HepG2 (cell line): ENCODE data around the gene LSMEM2. TPM values are rescaled to one million over a fixed set of nuclear protein-coding genes. Genes with fewer than 3 reads are reported as not detected.

ENCODE experiments used
- ATF7 ChIP-seq, 2 experiments: fragments of 450-650 bp in 1 of 2; sonication (generic) in 1 of 2; formaldehyde crosslinking in 1 of 2; IDR thresholded peaks; 2 replicates each; pipeline versions ENCODE4 v1.4.0 to v1.6.1; 2016 to 2020; ENCODE audit warnings: antibody characterized with exemption in 1 of 2, mild to moderate bottlenecking in 1 of 2, missing genetic modification reagents in 1 of 2
- FOXC1 ChIP-seq: sonication (generic); formaldehyde crosslinking; IDR thresholded peaks from 2 replicates; pipeline ENCODE4 v1.8.0; 2022; ENCODE audit warnings: mild to moderate bottlenecking, missing genetic modification reagents, borderline replicate concordance
- GLI4 ChIP-seq: sonication (generic); formaldehyde crosslinking; IDR thresholded peaks from 2 replicates; pipeline ENCODE4 v1.5.1; 2020; ENCODE audit warnings: missing genetic modification reagents, mild to moderate bottlenecking, moderate library complexity, borderline replicate concordance
- HIC2 ChIP-seq: sonication (generic); formaldehyde crosslinking; IDR thresholded peaks from 2 replicates; pipeline ENCODE4 v1.9.0; 2022; ENCODE audit warnings: low read depth, missing genetic modification reagents
- HINFP ChIP-seq: sonication (generic); formaldehyde crosslinking; IDR thresholded peaks from 2 replicates; pipeline ENCODE4 v1.4.0; 2020; ENCODE audit warnings: low read depth, mild to moderate bottlenecking, missing genetic modification reagents
- MAZ ChIP-seq, 2 experiments: sonication (generic) in 1 of 2; formaldehyde crosslinking in 1 of 2; IDR thresholded peaks; 2 replicates each; pipeline versions ENCODE4 v1.5.0 to v1.6.1; 2012 to 2020; ENCODE audit warnings: low read depth in 2 of 2, mild to moderate bottlenecking in 2 of 2, borderline replicate concordance in 1 of 2, improper control_type of control experiment in 1 of 2, low read length in 1 of 2, missing genetic modification reagents in 1 of 2, moderate library complexity in 1 of 2
- MNT ChIP-seq: fragments of 450-650 bp; IDR thresholded peaks from 2 replicates; pipeline ENCODE4 v1.6.1; 2016
- MTA1 ChIP-seq: sonication (generic); formaldehyde crosslinking; IDR thresholded peaks from 2 replicates; pipeline ENCODE4 v1.4.0; 2020; ENCODE audit warnings: missing genetic modification reagents, mild to moderate bottlenecking, borderline replicate concordance
- NR2C2 ChIP-seq: sonication (generic); formaldehyde crosslinking; IDR thresholded peaks from 2 replicates; pipeline ENCODE4 v1.4.0; 2020; ENCODE audit warnings: missing genetic modification reagents, mild to moderate bottlenecking, moderate library complexity, borderline replicate concordance
- PRPF4 ChIP-seq: fragments of 200-400 bp; formaldehyde crosslinking; IDR thresholded peaks from 2 replicates; pipeline ENCODE4 v1.6.1; 2016; ENCODE audit warnings: low read length, low read depth; ENCODE audit not compliant: poor library complexity, severe bottlenecking
- RFXAP ChIP-seq: sonication (generic); formaldehyde crosslinking; IDR thresholded peaks from 2 replicates; pipeline ENCODE4 v1.4.0; 2020; ENCODE audit warnings: missing genetic modification reagents, borderline replicate concordance
- RXRA ChIP-seq: sonication (generic); formaldehyde crosslinking; IDR thresholded peaks from 2 replicates; pipeline ENCODE4 v1.5.1; 2020; ENCODE audit warnings: missing genetic modification reagents
- STAT5B ChIP-seq: sonication (generic); formaldehyde crosslinking; IDR thresholded peaks from 2 replicates; pipeline ENCODE4 v1.4.0; 2020; ENCODE audit warnings: missing genetic modification reagents
- THRA ChIP-seq: sonication (generic); formaldehyde crosslinking; IDR thresholded peaks from 2 replicates; pipeline ENCODE4 v1.4.0; 2020; ENCODE audit warnings: missing genetic modification reagents, borderline replicate concordance
- YY1 ChIP-seq: IDR thresholded peaks from 2 replicates; pipeline ENCODE4 v1.6.1; 2011; ENCODE audit warnings: low read length, low read depth, moderate library complexity, mild to moderate bottlenecking; ENCODE audit not compliant: insufficient read depth, insufficient replicate concordance
- ZNF451 ChIP-seq: sonication (generic); formaldehyde crosslinking; IDR thresholded peaks from 2 replicates; pipeline ENCODE4 v1.5.0; 2020; ENCODE audit warnings: mild to moderate bottlenecking, missing genetic modification reagents
- ZNF574 ChIP-seq: sonication (generic); formaldehyde crosslinking; IDR thresholded peaks from 2 replicates; pipeline ENCODE4 v1.4.0; 2020; ENCODE audit warnings: missing genetic modification reagents
- ZNF777 ChIP-seq: sonication (generic); formaldehyde crosslinking; IDR thresholded peaks from 2 replicates; pipeline ENCODE4 v1.4.0; 2020; ENCODE audit warnings: missing genetic modification reagents
- ZNF83 ChIP-seq: sonication (generic); formaldehyde crosslinking; IDR thresholded peaks from 2 replicates; pipeline ENCODE4 v1.4.0; 2020; ENCODE audit warnings: missing genetic modification reagents, mild to moderate bottlenecking, borderline replicate concordance
- polyA plus RNA-seq, 8 experiments: library from polyadenylated mRNA; depleted of rRNA in 3 of 8; stranded (reverse) in 7 of 8; unstranded in 1 of 8; fragments of >200 nt; fragmentation: Illumina TruSeq in 4 of 8; extraction: Trizol in 4 of 8; gene quantifications; 2 replicates each; pipeline versions ENCODE4 v1.2.1 to v1.2.3, GENCODE V29; 2011 to 2016; ENCODE audit warnings: low read depth in 4 of 8, missing spikeins in 1 of 8, mixed read lengths in 1 of 8; ENCODE audit not compliant: insufficient read depth in 1 of 8
- total RNA-seq, 5 experiments: library from RNA; depleted of rRNA; stranded (reverse); fragments of >200 nt; fragmentation: Illumina TruSeq; extraction: Trizol; gene quantifications; 2 replicates each; pipeline ENCODE4 v1.2.3, GENCODE V29; 2016; ENCODE audit warnings: low read depth in 1 of 5

Gene LSMEM2
- total and polyA plus RNA-seq, 2 of the 13 experiments (the other 11 are each of a cell fraction or from before 2014, with no cell fraction given) = 0.07 to 0.41 TPM

GRCh38 chr3:50269977-50270413, 8.9 kb upstream of the LSMEM2 start (continued):
- TF ChIP-seq HINFP (CRISPR knock-in tag) (peak; percentile 58; the same call in 1 of the 2 replicates), NR2C2 (peak; percentile 43; the same call in 1 of the 2 replicates), MAZ (IDR thresholded peaks at IDR 0.05; ENCODE audit: borderline replicate concordance, low read depth, low read length) (no peak), MAZ (CRISPR knock-in tag; IDR thresholded peaks at IDR 0.05; ENCODE audit: low read depth) (no peak), YY1 (no peak), FOXC1 (CRISPR knock-in tag) (0 out of 2 replicates have a peak, but pooled peaks have one; percentile 15), RXRA (CRISPR knock-in tag) (peak; percentile 20; the same call in 1 of the 2 replicates), STAT5B (CRISPR knock-in tag) (no peak), GLI4 (CRISPR knock-in tag) (no peak), ZNF83 (CRISPR knock-in tag) (no peak), THRA (CRISPR knock-in tag) (no peak), MNT (0 out of 2 replicates have a peak, but pooled peaks have one; percentile 42), PRPF4 (no peak), ZNF574 (CRISPR knock-in tag) (peak; percentile 19; the same call in 1 of the 2 replicates), ZNF451 (CRISPR knock-in tag) (0 out of 2 replicates have a peak, but pooled peaks have one; percentile 23), ZNF777 (CRISPR knock-in tag) (peak; percentile 39; the same call in 1 of the 2 replicates), HIC2 (CRISPR knock-in tag) (peak; percentile 6; the same call in 1 of the 2 replicates), RFXAP (CRISPR knock-in tag) (peak; percentile 47; the same call in 1 of the 2 replicates), ATF7 (IDR thresholded peaks at IDR 0.05) (no peak), ATF7 (CRISPR knock-in tag; IDR thresholded peaks at IDR 0.05) (0 out of 2 replicates have a peak, but pooled peaks have one; percentile 13), MTA1 (no peak)
